GM21381 (cell line): ENCODE data around the gene APC.

Experiments
- ATAC-seq: cut with Tn5 transposase; IDR thresholded peaks from one replicate; pipeline ENCODE4 v1.9.1; 2021; ENCODE audit warnings: mild to moderate bottlenecking, moderate library complexity; ENCODE audit not compliant: unreplicated experiment

Gene APC

DNA sequence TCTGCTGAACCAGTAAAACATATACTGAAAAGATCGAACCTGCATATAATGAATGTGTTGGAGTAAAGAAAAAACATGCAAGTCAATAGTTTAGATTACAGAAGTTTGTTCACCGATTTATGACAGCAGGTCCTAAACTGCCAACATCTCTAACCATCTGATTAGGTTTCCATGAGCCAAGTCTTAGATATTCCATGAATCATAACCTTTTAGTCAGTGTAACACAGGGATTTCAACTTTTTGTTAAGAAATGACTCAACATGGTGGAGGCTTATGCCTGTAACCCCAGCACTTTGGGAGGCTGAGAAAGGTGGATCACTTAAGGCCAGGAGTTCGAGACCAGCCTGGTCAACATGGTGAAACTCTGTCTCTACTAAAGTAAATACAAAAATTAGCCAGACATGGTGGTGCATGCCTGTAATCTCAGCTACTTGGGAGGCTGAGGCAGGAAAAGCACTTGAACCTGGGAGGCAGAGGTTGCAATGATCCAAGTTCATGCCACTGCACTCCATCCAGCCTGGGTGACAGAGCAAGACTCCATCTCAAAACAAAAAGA lies 38.7 kb downstream of the APC start:
- ATAC-seq = no peak

DNA sequence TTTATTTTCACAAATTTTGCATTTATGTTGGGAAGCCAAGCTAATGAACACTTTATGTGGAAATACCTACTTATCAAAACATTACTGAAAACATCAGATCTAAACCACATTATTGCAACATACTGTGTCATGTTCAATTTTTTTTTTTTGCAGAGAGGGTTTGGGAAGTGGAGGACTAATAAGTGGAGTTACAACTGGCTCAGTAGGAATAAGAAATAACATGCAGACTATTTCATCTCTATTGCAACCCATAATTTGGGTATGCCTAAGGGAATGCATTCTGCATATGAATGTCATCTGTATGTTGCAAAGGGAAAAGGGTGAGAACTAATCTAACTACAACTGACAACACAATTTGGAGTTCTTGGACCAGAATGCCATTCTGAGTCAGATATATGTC lies 41.8 kb downstream of the APC start:
- ATAC-seq = no peak

DNA sequence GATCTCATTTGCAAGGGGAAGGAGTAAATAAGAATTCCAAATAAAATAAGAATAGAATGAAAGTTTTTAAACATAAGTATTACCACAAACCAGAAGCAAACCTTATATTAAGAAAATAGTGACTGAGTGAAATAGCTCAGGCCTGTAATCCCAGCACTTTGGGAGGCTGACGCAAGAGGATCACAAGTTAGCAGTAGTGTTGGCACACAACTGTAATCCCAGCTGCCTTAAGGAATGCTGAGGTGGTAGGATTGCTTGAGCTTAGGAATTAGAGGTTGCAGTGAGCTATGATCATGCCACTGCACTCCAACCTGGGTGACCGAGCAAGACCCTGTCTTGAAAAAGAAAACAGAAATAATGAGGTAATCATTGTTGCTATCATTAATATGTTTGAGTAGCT lies 47.0 kb downstream of the APC start:
- ATAC-seq = no peak

DNA sequence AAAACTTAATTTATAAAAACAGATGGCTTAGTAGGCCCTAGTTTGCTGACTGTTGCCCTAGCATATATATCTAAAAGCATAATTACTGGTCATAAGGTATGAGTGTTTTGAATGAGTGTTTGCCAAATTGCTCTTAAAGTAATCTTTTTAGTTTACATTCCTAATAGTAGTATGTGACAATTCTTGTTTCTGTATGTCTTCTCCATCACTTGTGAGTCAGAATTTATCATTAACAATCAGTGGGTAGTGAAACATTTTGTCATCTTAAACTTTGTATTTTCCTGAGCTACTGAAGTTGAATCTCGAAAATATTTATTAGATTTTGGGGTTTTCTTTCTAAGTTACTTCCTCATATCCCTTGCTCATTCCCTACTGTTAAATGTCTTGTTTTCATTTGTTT lies 49.6 kb downstream of the APC start:
- ATAC-seq = no peak

DNA sequence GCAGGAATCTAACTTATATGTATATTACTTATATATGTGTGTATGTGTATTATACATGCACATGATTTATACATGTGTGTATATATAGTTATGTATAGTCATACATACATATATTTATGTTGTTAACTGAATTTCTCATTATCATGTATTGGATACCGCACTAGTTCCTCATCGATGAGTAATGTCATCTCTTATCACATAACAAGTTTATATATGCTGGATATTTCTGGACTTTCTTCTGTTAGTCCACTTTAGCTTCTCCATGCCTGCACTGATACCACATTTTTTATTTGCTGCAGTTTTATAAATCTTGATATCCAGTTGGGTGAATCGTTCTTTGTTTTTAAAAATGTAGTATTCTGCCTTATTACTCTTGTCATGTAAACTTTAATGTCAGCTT lies 50.2 kb downstream of the APC start:
- ATAC-seq = no peak

DNA sequence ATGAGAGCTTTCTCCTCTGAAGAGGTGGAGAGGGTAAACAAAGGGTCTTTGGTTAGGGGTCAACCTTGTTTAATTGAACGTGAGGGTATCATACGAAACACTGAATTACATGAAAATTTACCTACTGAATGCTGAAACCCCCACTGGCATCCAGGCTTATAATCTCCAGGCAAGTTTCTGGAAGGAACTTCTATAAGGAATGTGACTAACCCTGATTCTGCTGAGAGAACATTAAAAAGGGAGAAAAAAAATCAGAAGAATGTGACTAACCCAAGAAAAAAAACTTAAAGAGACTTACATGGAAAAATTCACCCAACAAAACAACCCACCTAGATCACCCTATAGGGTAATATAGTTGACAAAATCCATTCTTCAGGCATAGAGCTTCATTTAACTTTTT lies 55.5 kb downstream of the APC start:
- no peak for ATAC-seq

DNA sequence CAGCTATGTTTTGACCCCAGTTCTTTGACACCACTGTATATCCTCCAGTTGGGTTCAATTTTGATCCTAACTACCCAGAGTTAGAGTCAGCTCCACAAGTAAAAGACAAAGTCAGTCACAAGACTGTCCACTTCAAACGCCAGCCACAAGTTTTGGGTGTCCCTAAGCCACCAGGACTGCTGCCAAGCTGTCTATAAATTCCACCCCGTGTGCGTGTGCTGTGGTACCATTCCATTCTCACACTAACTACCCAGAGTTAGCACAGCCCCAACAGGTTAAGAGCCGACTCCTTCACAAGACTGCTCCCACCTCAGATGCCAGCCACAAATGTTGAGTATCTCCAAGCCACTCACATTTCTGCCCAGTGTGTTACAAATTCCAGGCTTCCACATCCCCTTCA lies 56.7 kb downstream of the APC start:
- no peak for ATAC-seq

DNA sequence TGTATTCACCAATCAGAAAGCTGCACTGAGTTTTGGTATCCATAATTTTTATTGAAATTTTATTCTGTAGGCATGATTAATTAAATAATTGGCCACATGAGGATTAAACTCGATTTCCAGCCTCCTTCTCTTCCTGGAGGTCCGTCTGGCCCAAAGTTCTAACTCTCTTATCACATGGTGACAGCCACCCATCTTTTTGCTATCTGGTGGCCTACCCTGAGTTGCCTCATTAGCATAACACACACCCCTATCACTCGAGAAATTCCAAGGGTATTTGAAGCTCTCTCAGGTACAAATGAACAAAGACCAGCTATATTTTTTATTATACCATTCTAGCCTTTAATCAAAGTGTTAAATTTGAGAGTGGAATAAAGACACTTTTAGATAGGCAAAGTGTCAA lies 57.7 kb downstream of the APC start:
- ATAC-seq = no peak

DNA sequence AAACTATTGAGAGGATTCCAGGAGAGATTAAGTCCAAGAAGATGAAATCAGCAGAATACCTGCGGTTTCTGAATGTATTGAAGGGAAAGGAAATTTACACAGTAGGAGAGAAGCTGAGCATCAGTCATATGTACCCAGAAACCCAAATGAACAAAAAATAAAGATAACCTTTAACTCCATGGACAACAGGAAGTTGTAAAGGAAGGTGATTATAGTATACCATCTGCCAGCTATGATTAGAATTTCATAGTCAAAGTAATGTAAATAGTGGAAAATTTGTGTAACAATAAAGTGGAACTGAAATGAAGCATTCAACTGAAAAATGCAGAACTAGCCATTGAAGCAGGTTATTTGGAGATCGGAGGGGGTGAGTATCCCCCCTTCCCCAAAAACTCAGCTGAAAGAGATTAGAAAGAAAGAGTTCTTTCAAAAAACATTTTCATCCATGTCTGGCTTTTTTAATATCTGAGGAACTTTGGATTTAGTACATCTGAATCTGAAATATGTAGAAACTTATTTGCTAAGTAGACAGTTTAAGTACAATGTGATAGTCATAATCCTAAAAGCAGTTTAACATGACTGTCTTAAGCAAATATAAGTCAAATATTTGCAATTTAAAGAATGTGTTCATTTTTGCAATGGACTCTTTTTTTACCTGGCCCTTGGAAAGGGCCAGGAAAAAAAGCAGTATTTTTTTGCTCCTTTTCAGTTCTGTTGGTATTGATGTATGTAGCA lies 58.4 kb downstream of the APC start:
- ATAC-seq = no peak

DNA sequence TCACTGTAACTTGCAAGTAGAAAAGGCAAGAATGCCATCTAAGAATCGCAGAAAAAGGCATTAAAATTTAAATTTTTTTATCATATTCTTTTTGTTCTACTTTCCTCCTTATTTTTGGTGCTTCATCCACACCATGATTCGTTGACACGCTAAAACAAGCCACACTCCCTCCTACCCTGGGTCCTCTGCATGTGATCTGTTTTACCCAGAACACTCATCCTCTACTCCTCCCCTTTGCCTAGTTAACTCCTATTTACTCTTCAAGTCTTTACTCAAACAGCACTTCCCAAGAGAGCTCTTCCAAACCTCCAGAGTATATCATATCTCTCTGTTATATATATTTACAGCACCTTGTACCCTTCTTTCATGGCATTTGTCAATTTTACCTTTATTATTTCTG lies 62.0 kb downstream of the APC start:
- ATAC-seq = no peak

DNA sequence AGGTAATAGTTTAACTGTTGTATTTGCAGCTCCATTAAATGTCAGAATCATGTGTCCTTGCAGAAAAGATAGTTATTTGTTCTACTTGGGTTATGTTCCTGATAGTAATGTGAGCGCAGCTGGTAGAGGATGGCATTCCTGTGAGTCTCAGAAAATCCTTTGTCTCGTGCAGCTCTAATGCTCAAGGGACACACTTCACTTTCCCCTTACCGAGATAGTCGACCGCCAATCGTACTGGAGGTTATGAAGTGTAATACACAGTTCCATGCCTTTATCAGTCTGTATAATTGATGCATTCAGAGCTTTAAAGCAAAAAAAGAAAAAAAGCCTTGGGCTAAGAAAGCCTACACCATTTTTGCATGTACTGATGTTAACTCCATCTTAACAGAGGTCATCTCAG lies 63.2 kb downstream of the APC start:
- no peak for ATAC-seq

DNA sequence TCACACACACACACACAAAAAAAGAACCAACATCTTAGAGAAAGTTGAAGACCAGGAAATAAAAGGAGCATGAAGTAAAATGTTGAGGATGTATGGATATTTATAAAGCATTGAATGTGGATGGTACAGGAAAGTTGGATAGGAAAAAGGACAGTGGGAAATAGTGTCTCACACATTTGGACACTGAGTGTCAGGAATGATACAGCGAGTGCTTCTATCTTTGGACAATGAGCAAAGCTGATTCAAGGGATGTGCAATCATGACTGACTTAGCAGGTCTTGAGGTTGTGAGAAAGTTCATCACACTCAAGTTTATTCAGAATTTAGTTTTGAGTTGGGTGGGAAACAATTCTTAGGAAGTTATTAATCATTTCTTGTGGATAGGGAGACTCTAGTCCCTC lies 73.3 kb downstream of the APC start:
- ATAC-seq = no peak

DNA sequence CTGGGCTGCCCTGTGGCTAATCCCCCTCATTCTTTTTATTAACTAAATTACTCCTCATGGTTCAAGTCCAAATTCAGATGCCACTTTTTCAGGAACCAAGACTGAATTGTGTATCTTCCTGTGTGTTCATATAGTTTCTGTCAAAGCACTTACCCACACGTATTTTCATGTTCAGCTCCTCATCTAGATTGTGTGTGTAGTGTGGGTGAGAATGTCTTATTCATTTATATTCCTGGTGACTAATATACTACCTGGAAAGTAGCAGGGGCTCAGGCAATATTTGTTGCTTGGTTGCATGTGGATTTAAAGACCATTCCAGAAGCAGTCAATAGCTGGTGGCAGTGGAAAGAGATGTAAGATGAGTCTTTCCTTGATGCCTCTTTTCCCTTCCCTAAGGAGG lies 74.9 kb downstream of the APC start:
- no peak for ATAC-seq

DNA sequence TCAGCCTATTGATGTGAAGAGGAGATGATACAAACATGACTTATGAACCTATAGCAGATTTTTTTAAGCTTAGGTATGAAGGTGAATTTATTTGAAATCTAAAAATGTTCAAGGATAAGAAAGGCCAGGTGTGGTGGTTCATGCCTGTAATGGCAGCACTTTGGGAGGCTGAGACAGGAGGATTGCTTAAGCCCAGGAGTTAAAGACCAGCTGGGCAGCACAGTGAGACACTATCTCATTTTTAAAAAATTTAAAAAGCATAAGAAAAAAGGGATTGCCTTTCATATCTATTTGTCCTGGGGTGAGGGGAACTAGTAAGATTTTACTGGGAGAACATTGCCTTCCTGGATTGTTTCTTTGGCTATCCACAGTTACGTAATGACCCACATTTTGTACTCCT lies 82.6 kb downstream of the APC start:
- ATAC-seq = no peak

DNA sequence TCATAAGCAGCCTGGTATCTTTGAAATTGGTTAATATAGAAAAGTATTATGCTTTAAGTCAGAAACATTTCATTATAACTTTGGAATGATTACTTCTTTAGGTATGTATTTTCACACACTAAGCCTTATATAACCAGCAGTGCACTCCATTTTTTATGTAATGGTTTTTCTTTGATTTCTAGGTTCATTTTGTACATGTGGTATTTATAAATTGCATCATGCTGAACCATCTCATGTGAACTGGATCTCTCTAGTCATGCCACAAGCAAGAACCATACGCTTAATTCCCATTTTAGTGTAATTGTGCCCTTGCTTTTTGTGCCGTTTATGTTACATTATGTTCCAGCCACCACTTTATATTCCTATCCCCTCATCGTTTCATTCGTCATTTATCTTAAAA lies 84.8 kb downstream of the APC start:
- ATAC-seq = no peak

DNA sequence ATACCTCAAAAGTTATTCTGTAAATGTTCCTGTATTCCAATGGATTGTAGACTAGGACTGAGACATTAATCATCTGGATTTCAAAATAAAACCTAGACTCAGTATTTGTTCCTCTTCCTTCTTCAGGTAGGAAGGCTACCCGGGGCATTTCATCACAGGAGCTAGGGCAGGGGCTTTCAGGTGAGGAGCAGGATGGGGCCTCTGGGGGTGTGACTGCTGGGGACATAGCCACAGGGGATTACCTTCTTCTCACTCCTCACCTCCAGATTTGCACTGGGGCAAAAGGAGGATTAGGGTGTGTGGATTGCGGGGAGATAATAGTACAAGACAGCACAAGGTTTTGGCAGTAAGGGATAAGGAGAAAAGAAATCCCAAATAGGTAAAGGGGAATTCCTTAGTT lies 85.5 kb downstream of the APC start:
- ATAC-seq = no peak

DNA sequence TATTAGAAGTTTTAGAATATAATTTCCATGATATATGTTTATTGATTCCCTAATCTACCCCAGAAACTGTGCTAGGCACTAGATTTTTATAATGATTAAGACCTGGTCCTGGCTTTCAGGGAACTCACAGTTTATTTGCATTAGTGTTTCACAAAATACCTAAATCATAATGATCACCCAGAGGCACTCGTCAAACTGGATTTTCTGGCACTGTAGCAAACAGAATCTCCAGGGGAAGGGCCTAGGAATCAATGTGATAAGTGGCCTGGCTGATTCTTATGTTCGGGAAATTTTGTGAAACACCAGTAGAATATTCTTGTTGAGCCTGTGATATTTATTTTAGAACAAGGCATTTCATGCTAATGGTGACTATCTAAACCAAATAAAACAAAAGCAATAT lies 86.0 kb downstream of the APC start:
- no peak for ATAC-seq

DNA sequence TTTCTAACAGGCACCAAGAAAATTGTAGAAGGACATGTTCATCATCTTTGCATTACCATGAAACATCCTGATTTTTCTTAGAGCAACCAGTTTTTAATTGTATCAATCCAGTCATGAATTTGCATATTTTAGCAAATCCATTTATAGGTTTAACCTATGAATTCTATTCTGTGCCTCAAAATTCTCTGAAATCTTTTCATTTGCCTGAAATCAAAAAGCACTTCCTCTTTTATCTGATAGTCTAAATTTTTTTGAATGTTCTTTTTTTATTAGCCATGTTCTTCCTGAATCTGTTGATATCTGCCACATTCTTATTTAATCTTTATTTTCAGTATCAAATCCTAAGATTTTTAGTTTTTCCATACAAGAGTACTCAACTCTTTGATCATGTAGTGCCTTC lies 86.5 kb downstream of the APC start:
- no peak for ATAC-seq

DNA sequence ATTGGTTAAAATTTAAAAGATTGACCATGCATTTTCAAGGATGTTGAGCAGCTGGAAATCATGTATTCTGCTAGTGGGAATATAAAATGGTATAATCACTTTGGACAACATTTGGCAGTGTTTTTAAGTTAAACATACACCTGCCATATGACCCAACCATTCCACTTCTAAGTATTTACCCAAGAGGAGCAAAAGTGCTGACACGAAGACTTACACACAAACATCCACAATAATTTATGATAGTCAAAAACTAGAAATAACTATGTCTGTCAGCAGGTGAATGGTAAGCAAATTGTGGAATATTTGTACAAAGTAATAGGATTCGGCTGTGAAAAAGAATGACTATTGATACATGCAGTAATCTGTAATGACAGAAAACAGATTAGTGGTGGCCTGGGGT lies 92.7 kb downstream of the APC start:
- ATAC-seq = no peak

DNA sequence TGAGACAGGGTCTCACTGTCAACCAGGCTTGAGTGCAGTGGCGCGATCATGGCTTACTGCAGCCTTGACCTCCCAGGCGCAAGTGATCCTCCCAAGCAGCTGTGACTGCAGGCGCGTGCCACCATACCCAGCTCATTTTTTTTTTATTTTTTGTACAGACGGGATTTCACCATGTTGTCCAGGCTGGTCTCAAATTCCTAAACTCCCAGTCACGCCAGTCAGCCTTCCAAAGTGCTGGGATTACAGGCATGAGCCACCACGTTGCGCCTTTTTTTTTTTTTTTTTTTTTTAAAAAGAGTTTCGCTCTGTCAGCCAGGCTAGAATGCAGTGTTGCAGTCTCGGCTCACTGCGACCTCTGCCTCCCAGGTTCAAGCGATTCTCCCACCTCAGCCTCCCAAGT lies 96.3 kb downstream of the APC start:
- ATAC-seq = no peak

DNA sequence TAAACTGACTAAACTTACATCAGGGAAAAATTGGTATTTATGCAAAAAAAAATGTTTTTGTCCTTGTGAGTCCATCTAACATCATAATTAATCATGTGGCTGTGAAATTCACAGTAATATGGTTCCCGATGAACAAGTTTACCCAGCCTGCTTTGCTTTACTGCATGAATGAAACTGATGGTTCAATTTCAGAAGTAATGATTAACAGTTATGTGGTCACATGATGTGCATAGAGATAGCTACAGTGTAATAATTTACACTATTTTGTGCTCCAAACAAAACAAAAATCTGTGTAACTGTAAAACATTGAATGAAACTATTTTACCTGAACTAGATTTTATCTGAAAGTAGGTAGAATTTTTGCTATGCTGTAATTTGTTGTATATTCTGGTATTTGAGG lies 106.8 kb downstream of the APC start:
- ATAC-seq = no peak

DNA sequence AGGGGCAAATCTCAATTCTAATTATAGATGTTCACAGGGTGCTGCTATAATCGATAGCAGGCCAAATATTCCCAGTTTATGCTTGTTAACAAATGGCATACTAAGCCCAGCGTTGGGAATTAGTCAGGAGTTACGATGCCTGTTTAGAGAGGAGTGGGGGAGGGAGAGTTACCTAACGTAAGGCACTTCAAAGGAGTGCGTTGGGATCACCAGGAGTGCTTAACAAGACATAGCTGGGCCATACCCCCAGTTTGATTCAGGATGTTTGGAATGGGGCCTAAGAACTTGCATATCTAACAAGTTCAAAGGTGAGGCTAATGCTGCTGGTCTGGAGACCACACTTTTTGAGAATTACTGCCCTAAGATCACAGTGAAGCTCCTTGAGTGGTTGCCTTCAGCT lies 108.9 kb downstream of the APC start:
- no peak for ATAC-seq

DNA sequence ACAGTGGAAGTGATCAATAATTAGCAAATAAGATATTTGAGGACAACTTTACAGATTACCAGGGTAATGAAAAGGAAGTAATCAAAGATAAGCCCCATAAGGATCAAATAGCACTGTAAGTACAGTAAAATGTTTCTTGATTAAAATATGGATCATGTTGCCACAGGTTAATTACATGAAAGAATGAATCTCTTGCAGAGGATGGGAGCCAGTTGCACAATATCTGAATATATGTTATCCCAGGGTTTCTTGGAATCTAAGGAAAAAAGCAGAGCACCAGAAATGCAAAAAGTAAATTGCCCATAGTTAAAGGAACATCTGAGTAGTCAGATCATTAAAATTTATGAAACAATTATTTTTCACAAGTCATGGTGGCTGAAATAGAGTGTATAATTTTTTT lies 109.6 kb downstream of the APC start:
- ATAC-seq = no peak
